T-helper 1 cell treated with Interleukin-12 subunit alpha and Interleukin-12 subunit beta and Interleukin-4 antibody, amounts not matched to agents 30 μg/mL and 1 μg/mL, for 36 hours (primary cell): ENCODE measurements around the gene KIN.
"Not testable (repeated sequence)": the region's sequence is repeated elsewhere in the genome, so short reads cannot be mapped to it uniquely, and the experiment has no call there.

ENCODE experiments used
- H3K27ac Mint-ChIP-seq: one replicate; pipeline ENCODE4 v1.8.0; 2021; ENCODE audit warnings: mild to moderate bottlenecking, mixed read lengths
- H3K27me3 Mint-ChIP-seq: one replicate; pipeline ENCODE4 v1.8.0; 2021; ENCODE audit warnings: low read depth, mixed read lengths
- H3K36me3 Mint-ChIP-seq: one replicate; pipeline ENCODE4 v1.8.0; 2021; ENCODE audit warnings: low read depth, mixed read lengths
- H3K4me1 Mint-ChIP-seq: one replicate; pipeline ENCODE4 v1.8.0; 2021; ENCODE audit warnings: low read depth, mixed read lengths
- H3K4me3 Mint-ChIP-seq: one replicate; pipeline ENCODE4 v1.8.0; 2021; ENCODE audit warnings: mild to moderate bottlenecking, moderate library complexity, mixed read lengths
- H3K9me3 Mint-ChIP-seq: one replicate; pipeline ENCODE4 v1.8.0; 2021; ENCODE audit warnings: mixed read lengths

The KIN gene

GRCh38 chr10:7722927-7723529 lies 64.8 kb downstream of the KIN start:
- Mint-ChIP-seq H3K4me1 (peaks cover 2% of the 10 kb centered on the region), H3K27me3 (peaks cover 3% of the 10 kb centered on the region), H3K9me3 (no peaks in the 10 kb centered on the region), H3K36me3 (no peaks in the 10 kb centered on the region), H3K27ac (no peak overlapping the region), H3K4me3 (no peak overlapping the region)

- H3K27ac Mint-ChIP-seq = no peak overlapping the region
- H3K9me3 Mint-ChIP-seq = no peaks in the 10 kb centered on the region
- H3K4me3 Mint-ChIP-seq = no peak overlapping the region
- no peaks in the 10 kb centered on the region for H3K36me3 Mint-ChIP-seq
- H3K4me1 Mint-ChIP-seq = peaks cover 2% of the 10 kb centered on the region
- peaks cover 3% of the 10 kb centered on the region for H3K27me3 Mint-ChIP-seq
These were observed 67.3 kb downstream of the KIN start for GRCh38 chr10:7720478-7720877.

GRCh38 chr10:7718685-7719084 lies 69.1 kb downstream of the KIN start:
- Mint-ChIP-seq H3K27ac (no peak overlapping the region), H3K4me3 (no peak overlapping the region), H3K9me3 (no peaks in the 10 kb centered on the region), H3K4me1 (peaks cover 2% of the 10 kb centered on the region), H3K36me3 (no peaks in the 10 kb centered on the region), H3K27me3 (peaks cover 3% of the 10 kb centered on the region)

DNA sequence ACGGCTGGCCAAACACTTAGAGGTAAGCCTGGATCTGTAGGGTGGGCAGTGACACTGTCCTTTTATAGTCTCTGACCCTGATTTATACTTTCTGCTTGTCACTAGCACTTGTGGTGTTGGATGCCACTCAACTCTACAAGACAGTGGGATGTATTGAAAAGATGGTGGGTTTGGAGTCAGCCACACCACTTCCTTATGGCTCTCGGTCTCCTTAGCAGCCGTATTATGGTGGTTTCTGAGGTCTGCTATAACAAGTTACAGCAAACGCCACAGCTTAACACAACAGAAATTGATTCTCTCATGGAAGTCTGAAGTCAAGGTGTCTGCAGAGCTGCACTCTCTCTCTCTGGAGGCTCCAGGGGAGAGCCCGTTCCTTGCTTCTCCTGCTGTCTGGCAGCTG lies 70.0 kb downstream of the KIN start:
- H3K4me3 Mint-ChIP-seq = no peak overlapping the region
- peaks cover 3% of the 10 kb centered on the region for H3K27me3 Mint-ChIP-seq
- H3K9me3 Mint-ChIP-seq = no peaks in the 10 kb centered on the region
- no peak overlapping the region for H3K27ac Mint-ChIP-seq
- H3K4me1 Mint-ChIP-seq = peaks cover 2% of the 10 kb centered on the region
- no peaks in the 10 kb centered on the region for H3K36me3 Mint-ChIP-seq

- Mint-ChIP-seq H3K27ac (no peak overlapping the region), H3K4me3 (no peak overlapping the region), H3K36me3 (no peaks in the 10 kb centered on the region), H3K27me3 (peaks cover 7% of the 10 kb centered on the region), H3K9me3 (no peaks in the 10 kb centered on the region), H3K4me1 (peaks cover 2% of the 10 kb centered on the region)
These were observed 72.3 kb downstream of the KIN start for GRCh38 chr10:7715515-7715914.

GRCh38 chr10:7711075-7711474 lies 76.7 kb downstream of the KIN start:
- H3K9me3 Mint-ChIP-seq, H3K27ac Mint-ChIP-seq, H3K4me3 Mint-ChIP-seq, H3K4me1 Mint-ChIP-seq, H3K36me3 Mint-ChIP-seq: not testable (repeated sequence)
- peaks cover 22% of the 10 kb centered on the region for H3K27me3 Mint-ChIP-seq

GRCh38 chr10:7710446-7710845 lies 77.3 kb downstream of the KIN start:
- Mint-ChIP-seq H3K27me3 (peaks cover 26% of the 10 kb centered on the region), H3K9me3 (no peaks in the 10 kb centered on the region), H3K27ac (no peak overlapping the region), H3K36me3 (no peaks in the 10 kb centered on the region), H3K4me3 (no peak overlapping the region), H3K4me1 (peaks cover 2% of the 10 kb centered on the region)

DNA sequence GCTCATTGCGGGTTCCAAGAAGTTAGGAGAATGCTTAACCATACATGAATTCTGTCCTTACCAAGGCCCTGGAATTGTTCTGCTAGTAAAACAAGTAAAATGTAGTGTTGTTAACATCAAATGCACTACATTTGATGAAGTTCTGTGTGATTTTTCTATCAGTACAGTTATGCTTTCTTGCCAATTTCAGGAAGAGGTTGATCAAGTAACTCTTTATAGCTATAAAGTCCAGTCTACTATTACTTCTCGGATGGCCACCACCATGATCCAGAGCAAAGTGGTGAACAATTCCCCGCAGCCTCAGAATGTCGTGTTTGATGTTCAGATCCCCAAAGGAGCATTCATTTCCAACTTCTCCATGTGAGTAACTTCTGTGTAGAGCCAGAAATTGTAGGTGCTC lies 79.0 kb downstream of the KIN start:
- no peaks in the 10 kb centered on the region for H3K9me3 Mint-ChIP-seq
- peaks cover 30% of the 10 kb centered on the region for H3K27me3 Mint-ChIP-seq
- peaks cover 2% of the 10 kb centered on the region for H3K4me1 Mint-ChIP-seq
- no peak overlapping the region for H3K4me3 Mint-ChIP-seq
- H3K27ac Mint-ChIP-seq = no peak overlapping the region
- H3K36me3 Mint-ChIP-seq = no peaks in the 10 kb centered on the region

GRCh38 chr10:7707858-7708622 lies 79.8 kb downstream of the KIN start:
- Mint-ChIP-seq H3K27me3 (peaks cover 37% of the 10 kb centered on the region), H3K27ac (no peak overlapping the region), H3K4me3 (no peak overlapping the region), H3K36me3 (no peaks in the 10 kb centered on the region), H3K9me3 (no peaks in the 10 kb centered on the region), H3K4me1 (peaks cover 2% of the 10 kb centered on the region)

GRCh38 chr10:7707102-7707501 lies 80.7 kb downstream of the KIN start:
- Mint-ChIP-seq H3K9me3 (no peaks in the 10 kb centered on the region), H3K4me1 (peaks cover 2% of the 10 kb centered on the region), H3K4me3 (no peak overlapping the region), H3K27me3 (peaks cover 43% of the 10 kb centered on the region), H3K36me3 (no peaks in the 10 kb centered on the region), H3K27ac (no peak overlapping the region)

- H3K9me3 Mint-ChIP-seq = no peaks in the 10 kb centered on the region
- H3K27ac Mint-ChIP-seq = no peak overlapping the region
- H3K4me3 Mint-ChIP-seq = no peak overlapping the region
- H3K36me3 Mint-ChIP-seq = no peaks in the 10 kb centered on the region
- H3K27me3 Mint-ChIP-seq = peaks cover 43% of the 10 kb centered on the region
- peaks cover 2% of the 10 kb centered on the region for H3K4me1 Mint-ChIP-seq
These were observed 81.2 kb downstream of the KIN start for GRCh38 chr10:7706534-7707073.

DNA sequence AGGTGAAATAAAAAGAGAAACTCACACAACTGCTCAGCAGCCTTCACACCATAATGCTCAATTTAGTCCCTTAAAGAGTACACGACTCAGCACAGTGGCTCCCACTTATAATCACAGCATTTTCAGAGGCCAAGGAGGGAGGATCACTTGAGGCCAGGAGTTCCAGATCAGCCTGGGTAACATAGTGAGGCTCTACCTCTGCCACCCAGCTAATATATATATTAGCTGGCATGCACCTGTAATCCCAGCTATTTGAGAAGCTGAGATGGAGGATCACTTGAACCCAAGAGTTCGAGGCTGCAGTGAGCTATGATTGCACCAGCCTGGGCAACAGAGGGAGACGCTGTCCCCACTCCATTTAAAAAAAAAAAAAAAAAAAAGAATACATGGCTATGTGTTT lies 82.5 kb downstream of the KIN start:
- H3K4me1 Mint-ChIP-seq = peaks cover 2% of the 10 kb centered on the region
- H3K36me3 Mint-ChIP-seq = no peaks in the 10 kb centered on the region
- H3K4me3 Mint-ChIP-seq = no peak overlapping the region
- no peak overlapping the region for H3K27ac Mint-ChIP-seq
- peaks cover 39% of the 10 kb centered on the region for H3K27me3 Mint-ChIP-seq
- H3K9me3 Mint-ChIP-seq = no peaks in the 10 kb centered on the region

DNA sequence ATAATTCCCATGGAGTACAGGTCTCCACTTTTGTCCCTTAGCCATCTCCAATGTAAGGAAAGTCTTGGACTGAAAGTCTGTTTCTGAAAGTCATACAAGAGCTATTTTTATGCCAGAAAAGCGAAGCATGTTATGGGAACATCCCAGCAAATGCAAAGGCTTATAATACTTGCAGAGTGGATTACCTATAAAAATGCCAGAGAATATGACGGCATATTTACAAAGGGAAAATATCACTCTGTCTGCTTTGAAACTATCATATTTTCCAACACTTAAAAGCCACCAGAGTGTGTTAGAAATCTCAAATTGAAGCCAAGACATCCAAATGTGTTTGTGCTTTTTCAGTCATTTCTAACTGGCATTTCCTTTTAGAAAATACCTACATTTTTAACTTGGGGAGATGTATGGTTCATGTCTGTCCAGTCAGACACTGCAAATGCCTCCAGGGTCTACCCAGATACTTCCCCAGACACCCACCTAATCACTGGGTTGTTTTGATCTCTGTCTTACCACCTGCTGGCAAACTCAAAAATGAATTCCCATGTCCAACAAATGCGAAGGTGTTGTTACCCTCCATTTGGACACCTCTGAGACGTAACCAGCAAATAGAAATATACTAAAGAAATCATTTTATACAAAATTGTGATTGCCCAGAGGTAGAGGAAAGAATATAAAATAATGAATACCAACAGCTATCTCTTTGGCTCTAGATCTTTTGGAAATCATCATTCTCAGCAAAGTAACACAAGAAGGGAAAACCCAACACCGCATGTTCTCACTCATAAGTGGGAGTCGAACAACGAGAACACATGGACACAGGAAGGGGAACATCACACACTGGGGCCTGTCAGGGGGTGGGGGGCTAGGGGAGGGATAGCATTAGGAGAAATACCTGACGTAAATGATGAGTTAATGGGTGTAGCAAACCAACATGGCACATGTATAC lies 83.4 kb downstream of the KIN start:
- H3K4me1 Mint-ChIP-seq = peaks cover 2% of the 10 kb centered on the region
- no peaks in the 10 kb centered on the region for H3K36me3 Mint-ChIP-seq
- H3K27ac Mint-ChIP-seq = no peak overlapping the region
- H3K4me3 Mint-ChIP-seq = no peak overlapping the region
- H3K27me3 Mint-ChIP-seq = peaks cover 39% of the 10 kb centered on the region
- H3K9me3 Mint-ChIP-seq = no peaks in the 10 kb centered on the region

DNA sequence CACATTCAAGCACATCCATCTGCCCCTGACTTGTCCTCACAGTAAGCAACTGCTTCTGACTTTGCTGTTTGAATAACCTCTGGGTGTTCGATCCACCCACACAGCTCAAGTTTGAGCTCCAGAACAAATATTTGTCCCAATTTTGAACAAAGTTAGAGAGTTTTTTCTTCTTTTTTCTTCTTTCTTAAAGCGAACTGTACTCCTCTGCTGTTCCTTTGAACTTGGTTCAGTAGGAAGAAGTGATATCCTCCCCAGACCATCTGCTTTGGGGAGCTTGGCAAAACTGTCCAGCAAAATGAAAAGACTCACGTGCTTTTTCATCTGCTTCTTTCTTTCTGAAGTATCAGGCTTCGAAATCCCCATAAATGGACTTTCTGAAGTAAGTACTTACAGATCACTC lies 84.7 kb downstream of the KIN start, which contains the start of gene ITIH2:
Gene ITIH2, plus strand, starts transcription at position 177 of the 400 bp plus-strand sequence. Its CDS starts 119 bp downstream, at position 296.
- H3K27me3 Mint-ChIP-seq = peaks cover 36% of the 10 kb centered on the region
- H3K27ac Mint-ChIP-seq = no peak within 1 kb of the TSS
- no peak within 1 kb of the TSS for H3K4me3 Mint-ChIP-seq
- peaks cover 2% of the 10 kb centered on the region for H3K4me1 Mint-ChIP-seq
- no peaks in the 10 kb centered on the region for H3K9me3 Mint-ChIP-seq
- no peaks in the 10 kb centered on the region for H3K36me3 Mint-ChIP-seq
